H9 (cell line): ENCODE measurements around the gene CLINT1. TPM values are rescaled to one million over a fixed set of nuclear protein-coding genes. Genes with fewer than 3 reads are reported as not detected.

Source experiments
- DNase-seq: peaks from one replicate; pipeline ENCODE4 v3.0.0-alpha.2; 2017
- H2AFZ ChIP-seq: one replicate; pipeline ENCODE4 v1.6.1; 2013; ENCODE audit warnings: mild to moderate bottlenecking, low read length, control low read depth, moderate library complexity
- H2AK5ac ChIP-seq: 2 replicates; pipeline ENCODE4 v1.6.1; 2013; ENCODE audit warnings: low read length, control low read depth, mixed read lengths; ENCODE audit not compliant: insufficient read length
- H2BK120ac ChIP-seq: one replicate; pipeline ENCODE4 v1.6.1; 2013; ENCODE audit warnings: low read depth, mild to moderate bottlenecking, low read length, control low read depth, inconsistent platforms; ENCODE audit not compliant: poor library complexity, severe bottlenecking
- H2BK12ac ChIP-seq: 2 replicates; pipeline ENCODE4 v1.6.1; 2013; ENCODE audit warnings: low read length, control low read depth, mixed read lengths, low read depth; ENCODE audit not compliant: insufficient read length
- H2BK15ac ChIP-seq: 2 replicates; pipeline ENCODE4 v1.6.1; 2013; ENCODE audit warnings: low read depth, low read length, control low read depth
- H2BK20ac ChIP-seq: one replicate; pipeline ENCODE4 v1.6.1; 2013; ENCODE audit warnings: low read depth, mild to moderate bottlenecking, low read length, control low read depth, inconsistent platforms; ENCODE audit not compliant: poor library complexity, severe bottlenecking
- H2BK5ac ChIP-seq: 2 replicates; pipeline ENCODE4 v1.6.1; 2013; ENCODE audit warnings: low read length, control low read depth, mixed read lengths; ENCODE audit not compliant: insufficient read length
- H3K14ac ChIP-seq: 2 replicates; pipeline ENCODE4 v1.6.1; 2013; ENCODE audit warnings: low read length, control low read depth; ENCODE audit not compliant: insufficient read depth
- H3K18ac ChIP-seq: 2 replicates; pipeline ENCODE4 v1.6.1; 2013; ENCODE audit warnings: low read depth, mild to moderate bottlenecking, mixed read lengths, low read length, control low read depth; ENCODE audit not compliant: insufficient read length
- H3K23ac ChIP-seq: 2 replicates; pipeline ENCODE4 v1.6.1; 2013; ENCODE audit warnings: low read length, control low read depth, mixed read lengths, low read depth; ENCODE audit not compliant: insufficient read length
- H3K23me2 ChIP-seq: 2 replicates; pipeline ENCODE4 v1.6.1; 2013; ENCODE audit warnings: low read depth, mild to moderate bottlenecking, mixed read lengths, low read length, control low read depth; ENCODE audit not compliant: insufficient read length, poor library complexity, severe bottlenecking
- H3K27ac ChIP-seq: 2 replicates; pipeline ENCODE4 v1.5.1; 2013; ENCODE audit warnings: low read length, control low read depth, mixed read lengths, low read depth; ENCODE audit not compliant: insufficient read length
- H3K27me3 ChIP-seq: 2 replicates; pipeline ENCODE4 v1.6.1; 2013; ENCODE audit warnings: low read length, control low read depth, inconsistent platforms; ENCODE audit not compliant: insufficient read depth
- H3K4ac ChIP-seq: 2 replicates; pipeline ENCODE4 v1.6.1; 2013; ENCODE audit warnings: low read depth, mild to moderate bottlenecking, control low read depth, inconsistent platforms, low read length, moderate library complexity
- H3K4me1 ChIP-seq: 2 replicates; pipeline ENCODE4 v1.6.1; 2013; ENCODE audit warnings: low read length, control low read depth, inconsistent platforms; ENCODE audit not compliant: insufficient read depth
- H3K4me2 ChIP-seq: 2 replicates; pipeline ENCODE4 v1.6.1; 2013; ENCODE audit warnings: low read length, control low read depth, mixed read lengths; ENCODE audit not compliant: insufficient read length, insufficient read depth
- H3K56ac ChIP-seq: 2 replicates; pipeline ENCODE4 v1.6.1; 2013; ENCODE audit warnings: low read depth, mild to moderate bottlenecking, mixed read lengths, low read length, control low read depth; ENCODE audit not compliant: insufficient read length
- H3K79me1 ChIP-seq: 2 replicates; pipeline ENCODE4 v1.6.1; 2013; ENCODE audit warnings: low read depth, mild to moderate bottlenecking, moderate library complexity, low read length, control low read depth, inconsistent platforms; ENCODE audit not compliant: insufficient read depth, poor library complexity, severe bottlenecking
- H3K79me2 ChIP-seq: 2 replicates; pipeline ENCODE4 v1.6.1; 2013; ENCODE audit warnings: low read length, control low read depth, inconsistent platforms; ENCODE audit not compliant: insufficient read depth
- H3K9ac ChIP-seq: 2 replicates; pipeline ENCODE4 v1.6.1; 2013; ENCODE audit warnings: low read length, control low read depth, mixed read lengths; ENCODE audit not compliant: insufficient read length; ENCODE audit errors: extremely low read depth
- H3K9me3 ChIP-seq: one replicate; pipeline ENCODE4 v1.6.1; 2013; ENCODE audit warnings: low read depth, low read length, inconsistent platforms; ENCODE audit not compliant: control insufficient read depth
- H3T11ph ChIP-seq: one replicate; pipeline ENCODE4 v1.6.1; 2013; ENCODE audit warnings: mild to moderate bottlenecking, low read length, control low read depth, inconsistent platforms
- H4K20me1 ChIP-seq: one replicate; pipeline ENCODE4 v1.6.1; 2013; ENCODE audit not compliant: control insufficient read depth, insufficient read length, insufficient read depth
- H4K5ac ChIP-seq: 2 replicates; pipeline ENCODE4 v1.6.1; 2013; ENCODE audit warnings: low read depth, mild to moderate bottlenecking, mixed read lengths, low read length, control low read depth; ENCODE audit not compliant: insufficient read length
- H4K8ac ChIP-seq: replicated peaks from 2 replicates; pipeline ENCODE4 v1.6.1; 2013; ENCODE audit warnings: low read length, control low read depth, mixed read lengths, low read depth; ENCODE audit not compliant: insufficient read length
- H4K91ac ChIP-seq: 2 replicates; pipeline ENCODE4 v1.6.1; 2013; ENCODE audit warnings: low read depth, mild to moderate bottlenecking, moderate library complexity, mixed read lengths, low read length, control low read depth; ENCODE audit not compliant: insufficient read length
- H3K27ac Mint-ChIP-seq, 3 experiments: 2 replicates in 2 of 3; 3 replicates in 1 of 3; pipeline ENCODE4 v1.8.0; 2020 to 2021; ENCODE audit warnings: mixed read lengths in 3 of 3, mild to moderate bottlenecking in 1 of 3, moderate library complexity in 1 of 3
- H3K27me3 Mint-ChIP-seq: 2 replicates; pipeline ENCODE4 v1.8.0; 2021; ENCODE audit warnings: low read depth, mild to moderate bottlenecking, moderate library complexity, mixed read lengths
- H3K36me3 Mint-ChIP-seq, 3 experiments: 2 replicates in 2 of 3; 3 replicates in 1 of 3; pipeline ENCODE4 v1.8.0; 2020 to 2021; ENCODE audit warnings: low read depth in 3 of 3, mixed read lengths in 3 of 3; ENCODE audit not compliant: insufficient read depth in 1 of 3
- H3K4me1 Mint-ChIP-seq, 2 experiments: 2 replicates each; pipeline ENCODE4 v1.8.0; 2020; ENCODE audit warnings: mixed read lengths in 2 of 2
- H3K4me3 Mint-ChIP-seq, 2 experiments: 2 replicates in 1 of 2; 3 replicates in 1 of 2; pipeline ENCODE4 v1.8.0; 2020 to 2021; ENCODE audit warnings: mild to moderate bottlenecking in 2 of 2, mixed read lengths in 2 of 2, moderate library complexity in 1 of 2
- H3K9me3 Mint-ChIP-seq, 2 experiments: 2 replicates in 1 of 2; 3 replicates in 1 of 2; pipeline ENCODE4 v1.8.0; 2020; ENCODE audit warnings: mild to moderate bottlenecking in 2 of 2, mixed read lengths in 2 of 2, moderate library complexity in 1 of 2
- CTCF ChIP-seq: fragments of 200-600 bp; sonication (generic); conservative IDR thresholded peaks from 3 replicates; pipeline ENCODE4 v1.8.0; 2021; ENCODE audit warnings: antibody characterized with exemption, mild to moderate bottlenecking
- WGBS: extraction: QIAGEN DNeasy Blood & Tissue Kit; methylation state at CpG from one replicate; pipeline ENCODE4 v1.1.7; 2013; ENCODE audit warnings: missing lambda C conversion rate, low lambda C conversion rate, mixed read lengths; ENCODE audit not compliant: insufficient read length; ENCODE audit errors: extremely low coverage; 5-methylcytosine and 5-hydroxymethylcytosine counted together
- total RNA-seq: library from RNA; stranded (reverse); gene quantifications from 2 replicates; pipeline ENCODE4 v1.2.1, GENCODE V29; 2021

The CLINT1 gene
- total RNA-seq, 1 experiment from 2014 or later, result 79.1 TPM

- Histone ChIP-seq H2BK12ac (no peak overlapping the region), H3K23me2 (no peaks in the 10 kb centered on the region), H2BK15ac (no peak overlapping the region), H3K27me3 (no peaks in the 10 kb centered on the region), H3K4ac (no peak overlapping the region), H2AFZ (no peak overlapping the region), H3K4me2 (no peak overlapping the region), H2BK120ac (no peak overlapping the region), H4K20me1 (no peaks in the 10 kb centered on the region), H3K9me3 (no peaks in the 10 kb centered on the region), H3K9ac (no peak overlapping the region), H3T11ph (no peak overlapping the region), H3K14ac (no peak overlapping the region), H2BK20ac (no peak overlapping the region), H3K27ac (no peak overlapping the region), H3K18ac (no peak overlapping the region), H3K23ac (no peak overlapping the region), H3K4me1 (no peaks in the 10 kb centered on the region), H4K8ac (no peak overlapping the region), H3K79me2 (no peaks in the 10 kb centered on the region), H4K5ac (no peak overlapping the region), H2AK5ac (no peak overlapping the region), H3K56ac (no peak overlapping the region), H4K91ac (no peak overlapping the region), H3K79me1 (no peaks in the 10 kb centered on the region), H2BK5ac (no peak overlapping the region)
- Mint-ChIP-seq H3K9me3 (no peaks in the 10 kb centered on the region), H3K36me3 (no peaks in the 10 kb centered on the region), H3K4me3 (no peak overlapping the region), H3K27me3 (no peaks in the 10 kb centered on the region; the same call in none of the 2 replicates), H3K27ac (peak overlapping the region in 1 of 3 experiments; percentile 76; a peak in 2 of 7 replicates), H3K4me1 (peaks cover 14 to 23% of the 10 kb centered on the region in 2 experiments)
- WGBS, result no CpG with 5 or more reads among the region's 1 CpG
- no peak for TF ChIP-seq CTCF
- no peak for DNase-seq
Measured at GRCh38 chr5:157908459-157908858, 49.5 kb upstream of the CLINT1 start.
